Stomach (tissue), 4 donors: ENCODE data around the gene DNAJC15.

ENCODE experiments used
- POLR2AphosphoS5 ChIP-seq, 3 donors: sonication (generic); formaldehyde crosslinking; IDR thresholded peaks; one replicate each; pipeline ENCODE4 v1.6.1; 2016; ENCODE audit warnings: antibody characterized with exemption in 3 of 3
- TF ChIP-seq, protein P1 (sequence below), 7 experiments: fragments of 450-650 bp in 4 of 7; fragments of 200-600 bp in 3 of 7; sonication (generic) in 3 of 7; IDR thresholded peaks; one replicate each; pipeline ENCODE4 v1.5.1; 2016 to 2019; ENCODE audit warnings: antibody characterized with exemption in 7 of 7, control low read depth in 2 of 7, mild to moderate bottlenecking in 1 of 7

DNA sequence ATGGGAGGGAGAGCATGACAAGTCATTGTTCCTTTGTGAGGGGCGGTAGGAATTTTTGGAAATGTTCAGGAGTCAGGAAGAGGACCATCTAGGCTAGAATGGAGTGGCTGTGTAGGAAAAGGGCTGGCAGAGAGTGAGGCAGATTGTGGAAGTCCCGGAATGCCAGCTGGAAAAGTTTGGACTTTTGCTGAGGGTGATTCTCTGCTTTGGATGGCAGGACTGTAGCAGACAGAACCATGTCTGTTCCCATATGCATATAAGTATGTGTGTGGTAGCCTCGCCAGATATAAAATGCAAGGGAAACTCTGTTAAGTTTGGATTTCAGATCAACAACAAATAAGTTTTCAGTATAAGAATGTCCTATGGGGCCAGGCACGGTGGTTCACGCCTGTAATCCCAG lies 112.1 kb downstream of the DNAJC15 start:
- TF ChIP-seq, protein P1, sequence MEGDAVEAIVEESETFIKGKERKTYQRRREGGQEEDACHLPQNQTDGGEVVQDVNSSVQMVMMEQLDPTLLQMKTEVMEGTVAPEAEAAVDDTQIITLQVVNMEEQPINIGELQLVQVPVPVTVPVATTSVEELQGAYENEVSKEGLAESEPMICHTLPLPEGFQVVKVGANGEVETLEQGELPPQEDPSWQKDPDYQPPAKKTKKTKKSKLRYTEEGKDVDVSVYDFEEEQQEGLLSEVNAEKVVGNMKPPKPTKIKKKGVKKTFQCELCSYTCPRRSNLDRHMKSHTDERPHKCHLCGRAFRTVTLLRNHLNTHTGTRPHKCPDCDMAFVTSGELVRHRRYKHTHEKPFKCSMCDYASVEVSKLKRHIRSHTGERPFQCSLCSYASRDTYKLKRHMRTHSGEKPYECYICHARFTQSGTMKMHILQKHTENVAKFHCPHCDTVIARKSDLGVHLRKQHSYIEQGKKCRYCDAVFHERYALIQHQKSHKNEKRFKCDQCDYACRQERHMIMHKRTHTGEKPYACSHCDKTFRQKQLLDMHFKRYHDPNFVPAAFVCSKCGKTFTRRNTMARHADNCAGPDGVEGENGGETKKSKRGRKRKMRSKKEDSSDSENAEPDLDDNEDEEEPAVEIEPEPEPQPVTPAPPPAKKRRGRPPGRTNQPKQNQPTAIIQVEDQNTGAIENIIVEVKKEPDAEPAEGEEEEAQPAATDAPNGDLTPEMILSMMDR (IDR thresholded peaks at IDR 0.05): no peak
- TF ChIP-seq POLR2AphosphoS5 (IDR thresholded peaks at IDR 0.05): no peak
